T47D (cell line): Measurements from ENCODE around the gene CDR2L.
"Not testable (repeated sequence)": the region's sequence is repeated elsewhere in the genome, so short reads cannot be mapped to it uniquely, and the experiment has no call there.

Source experiments
- DNase-seq, 2 experiments: peaks; one replicate each; pipeline versions ENCODE4 v3.0.0 to v3.0.0-alpha.2; 2011 to 2012; ENCODE audit warnings: low read depth in 1 of 2, low spot score in 1 of 2
- JUND ChIP-seq: IDR thresholded peaks from 2 replicates; pipeline ENCODE4 v1.6.1; 2012; ENCODE audit warnings: low read depth
- in situ Hi-C: cut with HindIII; loops from 2 replicates; pipeline ENCODE4 v1.10.0; 2016; ENCODE audit warnings: low sequenced_read_pairs, low pct_unique_long_range_greater_than_20kb

CDR2L gene

GRCh38 chr17:75012096-75012345, 24.6 kb downstream of the CDR2L start:
- in situ Hi-C loops = no loop called here
- no peak for TF ChIP-seq JUND
- DNase-seq = no peak

GRCh38 chr17:75012346-75013091, 25.1 kb downstream of the CDR2L start, which contains the start of gene MRPL58:
TSS of gene MRPL58 (plus strand) at chr17:75012670. CDS start at chr17:75012687, 17 bp downstream.
- in situ Hi-C loops = no loop called here
- TF ChIP-seq JUND = no peak
- peak; percentile 73 to 91 for DNase-seq

GRCh38 chr17:75013092-75013559, 25.7 kb downstream of the CDR2L start:
- no peak for DNase-seq
- in situ Hi-C loops = no loop called here
- no peak for TF ChIP-seq JUND

DNA sequence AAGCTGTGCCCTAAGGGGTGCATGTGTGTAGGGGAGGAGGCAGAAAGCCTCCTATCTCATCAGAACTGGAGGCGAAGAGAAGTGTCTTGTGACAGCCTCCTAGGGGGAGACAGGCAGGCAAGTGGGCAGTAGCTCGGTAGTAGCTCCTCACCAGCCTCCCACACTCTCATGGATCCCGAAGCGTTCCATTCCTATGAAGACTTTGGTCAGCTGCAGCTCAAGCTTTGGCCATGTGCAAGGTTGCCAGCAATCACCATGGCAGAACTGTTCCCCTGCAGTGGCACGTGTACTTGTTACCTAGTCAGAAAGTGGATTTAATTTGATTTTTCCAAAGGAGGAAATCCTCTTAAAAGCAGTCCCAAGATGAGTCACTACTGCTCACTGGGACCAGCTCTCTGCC, 31.7 kb downstream of the CDR2L start:
- in situ Hi-C loops = no loop called here
- no peak for DNase-seq
- no peak for TF ChIP-seq JUND

DNA sequence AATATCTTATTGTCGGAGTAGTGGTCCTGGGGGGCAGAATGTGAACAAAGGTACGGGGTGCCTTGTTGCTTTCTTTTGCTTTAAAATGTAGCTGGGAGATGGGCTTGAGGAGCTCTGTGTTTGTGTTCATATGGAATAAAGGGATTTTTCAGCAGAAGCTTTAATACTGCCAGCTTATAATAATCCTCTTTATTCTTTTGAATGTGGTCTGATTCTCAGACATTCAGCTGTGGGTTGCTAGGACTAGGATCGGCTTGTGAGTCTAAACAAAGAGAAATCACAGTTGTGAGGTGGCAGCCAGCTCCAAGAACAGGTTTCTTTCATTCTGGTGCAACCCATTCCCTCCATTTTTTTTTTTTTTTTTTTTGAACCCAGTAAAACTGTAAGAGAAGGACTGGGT, 32.3 kb downstream of the CDR2L start:
- DNase-seq = no peak
- in situ Hi-C loops = no loop called here
- TF ChIP-seq JUND = no peak

GRCh38 chr17:75020331-75021110, 33.1 kb downstream of the CDR2L start:
- DNase-seq = no peak
- in situ Hi-C loops = no loop called here
- TF ChIP-seq JUND = no peak

DNA sequence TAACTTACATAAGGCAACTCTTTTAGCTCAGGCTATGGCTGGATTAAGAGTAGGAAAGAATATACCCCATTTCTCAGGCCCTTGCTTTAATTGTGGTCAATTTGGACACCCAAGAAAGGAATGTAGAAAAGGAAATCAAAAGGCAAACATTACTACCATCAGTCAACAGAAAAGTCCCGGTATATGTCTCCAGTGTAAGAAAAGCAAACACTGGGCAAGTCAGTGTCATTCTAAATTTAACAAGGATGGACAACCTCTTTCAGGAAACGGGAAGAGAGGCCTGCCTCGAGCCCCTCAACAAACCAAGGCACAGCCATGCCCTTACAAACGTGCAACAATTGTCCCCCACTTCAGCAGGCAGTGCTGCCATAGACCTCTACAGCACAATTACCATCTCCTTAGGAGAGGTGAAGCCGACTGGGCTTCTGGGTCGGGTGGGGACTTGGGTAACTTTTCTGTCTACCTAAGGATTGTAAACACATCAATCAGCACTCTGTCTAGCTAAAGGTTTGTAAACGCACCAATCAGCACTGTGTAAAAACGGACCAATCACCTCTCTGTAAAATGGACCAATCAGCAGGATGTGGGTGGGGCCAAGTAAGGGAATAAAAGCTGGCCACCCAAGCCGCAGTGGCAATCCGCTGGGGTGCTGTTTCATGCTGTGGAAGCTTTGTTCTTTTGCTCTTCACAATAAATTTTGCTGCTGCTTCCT, 37.4 kb downstream of the CDR2L start:
- DNase-seq = no peak
- in situ Hi-C loops = no loop called here

DNA sequence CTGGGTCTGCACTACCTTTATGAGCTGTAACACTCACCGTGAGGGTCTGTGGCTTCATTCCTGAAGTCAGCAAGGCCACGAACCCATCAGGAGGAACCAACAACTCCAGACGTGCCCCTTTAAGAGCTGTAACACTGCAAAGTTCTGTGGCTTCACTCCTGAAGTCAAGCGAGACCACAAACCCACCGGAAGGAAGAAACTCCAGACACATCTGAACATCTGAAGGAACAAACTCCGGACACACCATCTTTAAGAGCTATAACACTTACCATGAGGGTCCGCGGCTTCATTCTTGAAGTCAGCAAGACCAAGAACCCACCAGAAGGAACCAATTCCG, 37.9 kb downstream of the CDR2L start:
- DNase-seq, in situ Hi-C loops: not testable (repeated sequence)

More for the DNA sequence above, 37.4 kb downstream of the CDR2L start:
- no peak for TF ChIP-seq JUND

DNA sequence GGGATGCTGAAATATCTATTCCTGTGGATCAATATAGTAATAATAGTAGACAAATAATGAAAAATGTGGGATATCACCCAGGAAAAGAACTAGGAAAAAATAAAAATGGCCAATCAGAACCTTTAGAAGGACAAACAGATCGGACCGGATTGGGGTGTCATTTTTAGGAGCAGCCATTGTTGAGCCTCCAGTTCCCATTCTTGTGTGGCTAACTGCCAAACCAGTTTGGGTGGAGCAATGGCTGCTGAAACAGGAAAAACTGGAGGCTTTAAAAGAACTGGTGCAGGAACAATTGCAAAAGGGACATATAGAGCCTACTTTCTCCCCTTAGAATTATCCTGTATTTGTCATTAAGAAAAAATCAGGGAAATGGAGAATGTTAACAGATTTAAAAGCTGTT, 39.2 kb downstream of the CDR2L start:
- DNase-seq = peak in 1 of 2 experiments; percentile 39
- in situ Hi-C loops = not testable (repeated sequence)

DNA sequence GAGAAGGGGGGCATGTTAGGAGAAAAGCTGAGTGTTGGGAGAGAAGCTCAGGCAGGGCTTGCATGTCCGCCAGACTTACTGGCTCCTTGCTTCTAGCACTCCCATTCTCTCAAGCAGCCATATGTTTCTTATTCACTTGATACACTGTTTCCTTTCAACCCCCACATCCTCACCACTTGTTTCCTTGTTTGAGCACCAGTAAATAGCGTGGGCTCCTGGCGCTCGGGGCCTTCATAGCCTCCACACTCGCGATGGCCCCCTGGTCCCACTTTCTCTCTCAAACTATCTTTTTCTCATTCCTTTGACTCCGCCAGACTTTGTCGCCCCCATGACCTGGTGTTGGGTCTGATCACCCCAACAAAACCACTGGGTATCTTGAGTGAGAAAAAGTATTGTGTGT, 42.7 kb downstream of the CDR2L start:
- TF ChIP-seq JUND = no peak
- DNase-seq = no peak
- in situ Hi-C loops = no loop called here

- peak; percentile 67 to 93 for DNase-seq
- no peak for TF ChIP-seq JUND
- in situ Hi-C loops = no loop called here
These were observed 44.7 kb downstream of the CDR2L start for GRCh38 chr17:75031972-75032719.

DNA sequence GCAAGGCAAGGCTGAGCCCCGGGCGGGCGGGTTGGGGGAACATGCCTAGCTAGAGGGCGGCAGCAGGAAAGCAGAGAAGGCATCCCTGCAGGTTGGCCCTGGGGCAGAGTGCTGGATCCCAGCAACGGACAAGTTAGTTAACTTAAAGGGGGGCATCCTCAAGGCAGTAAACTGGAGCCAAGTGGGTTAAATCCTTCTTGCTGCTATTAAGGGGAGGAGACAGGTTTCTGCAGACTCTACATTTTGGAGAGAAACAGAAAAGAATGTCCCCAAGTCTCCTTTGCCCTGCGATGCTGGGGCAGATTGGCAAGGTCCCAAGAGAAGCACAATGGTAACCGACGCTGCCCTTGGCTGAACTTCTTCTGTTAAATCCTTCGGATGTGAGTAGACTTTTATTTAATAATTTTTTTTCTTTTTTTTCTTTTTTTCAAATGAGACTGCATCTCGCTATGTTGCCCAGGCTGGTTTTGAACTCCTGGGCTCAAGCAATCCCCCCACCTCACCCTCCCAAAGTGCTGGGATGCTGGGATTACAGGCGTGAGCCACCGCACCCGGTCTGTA, 45.4 kb downstream of the CDR2L start:
- in situ Hi-C loops = no loop called here
- peak in 1 of 2 experiments; percentile 36 for DNase-seq
- no peak for TF ChIP-seq JUND
